RPMI8226 (cell line): ENCODE data around the gene PDK3.

Experiments used
- DNase-seq: peaks from one replicate; pipeline ENCODE4 v3.0.0-alpha.2; 2015

Gene PDK3

GRCh38 chrX:24563291-24564010, 98.4 kb downstream of the PDK3 start:
- no peak for DNase-seq

GRCh38 chrX:24566240-24566639, 101.2 kb downstream of the PDK3 start:
- no peak for DNase-seq

GRCh38 chrX:24567169-24567568, 102.1 kb downstream of the PDK3 start:
- no peak for DNase-seq

- DNase-seq, result peak; percentile 7
These were observed 109.7 kb downstream of the PDK3 start for GRCh38 chrX:24574743-24575142.

DNA sequence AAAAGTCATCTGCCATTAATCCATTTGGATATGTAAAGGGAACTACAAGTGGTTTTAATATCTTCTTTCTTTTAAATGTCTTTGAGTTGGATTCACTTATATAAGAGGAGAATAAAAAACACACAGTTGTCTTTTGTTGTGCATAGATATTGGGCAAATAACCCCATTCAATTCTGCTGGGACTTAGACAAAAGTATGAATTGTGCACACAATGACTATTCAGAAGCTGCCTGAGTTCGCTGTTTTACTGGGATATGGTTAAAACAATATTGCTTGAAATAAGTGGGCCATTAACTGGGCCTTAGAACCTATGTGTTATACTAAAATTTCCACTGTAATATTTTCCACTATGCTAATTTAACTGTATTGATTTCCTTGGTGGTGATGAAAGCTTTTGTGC, 110.4 kb downstream of the PDK3 start:
- no peak for DNase-seq

GRCh38 chrX:24577091-24577490, 112.0 kb downstream of the PDK3 start:
- no peak for DNase-seq
